Mucosa of rectum (tissue), 2 donors: ENCODE results near the gene SDF4.

Experiments
- H3K27ac ChIP-seq, 2 donors: one replicate each; pipeline ENCODE4 v1.7.0; 2013; ENCODE audit warnings: inconsistent platforms in 2 of 2, low read depth in 2 of 2, low read length in 2 of 2
- H3K27me3 ChIP-seq, 2 donors: one replicate each; pipeline ENCODE4 v1.7.0; 2013; ENCODE audit warnings: low read length in 2 of 2; ENCODE audit not compliant: control insufficient read depth in 2 of 2, insufficient read depth in 2 of 2
- H3K36me3 ChIP-seq, 2 donors: one replicate each; pipeline ENCODE4 v1.7.0; 2013; ENCODE audit warnings: low read length in 2 of 2; ENCODE audit not compliant: control insufficient read depth in 2 of 2, insufficient read depth in 2 of 2
- H3K4me1 ChIP-seq, 2 donors: one replicate each; pipeline ENCODE4 v1.7.0; 2013; ENCODE audit warnings: low read length in 2 of 2, mild to moderate bottlenecking in 1 of 2; ENCODE audit not compliant: control insufficient read depth in 2 of 2, insufficient read depth in 2 of 2
- H3K4me3 ChIP-seq, 2 donors: one replicate each; pipeline ENCODE4 v1.7.0; 2013; ENCODE audit warnings: low read length in 2 of 2
- H3K9ac ChIP-seq, 2 donors: one replicate each; pipeline ENCODE4 v1.7.0; 2013; ENCODE audit warnings: low read length in 2 of 2, low read depth in 1 of 2, mild to moderate bottlenecking in 1 of 2
- H3K9me3 ChIP-seq, 2 donors: one replicate each; pipeline ENCODE4 v1.7.0; 2013; ENCODE audit warnings: low read length in 2 of 2; ENCODE audit not compliant: control insufficient read depth in 2 of 2
- donor health status: healthy.
- donor health status: Normal muscosa, but diverticular disease.

Gene SDF4

DNA sequence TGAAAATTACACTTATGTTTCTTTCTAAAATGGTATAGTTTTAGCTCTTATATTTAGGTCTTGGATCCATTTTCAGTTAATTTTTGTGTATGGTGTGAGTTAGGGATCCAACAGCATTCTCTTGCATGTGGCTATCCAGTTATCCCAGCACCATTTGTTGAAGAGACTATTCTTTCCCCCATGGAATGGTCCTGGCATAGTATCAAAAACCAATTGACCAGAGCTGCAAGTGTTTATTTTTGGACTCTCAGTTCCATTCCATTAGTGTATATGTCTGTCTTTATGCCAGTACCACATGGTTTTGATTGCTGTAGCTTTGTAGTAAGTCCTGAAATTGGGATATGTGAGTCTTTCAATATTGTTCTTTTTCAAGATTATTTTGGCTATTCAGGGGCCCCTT is 43.9 kb downstream of the SDF4 start:
- no peak overlapping the region for H3K9ac ChIP-seq
- H3K4me1 ChIP-seq: no peaks in the 10 kb centered on the region
- H3K27ac ChIP-seq: no peak overlapping the region
- H3K4me3 ChIP-seq: no peak overlapping the region
- H3K9me3 ChIP-seq: no peaks in the 10 kb centered on the region
- H3K36me3 ChIP-seq: no peaks in the 10 kb centered on the region
- no peaks in the 10 kb centered on the region for H3K27me3 ChIP-seq

DNA sequence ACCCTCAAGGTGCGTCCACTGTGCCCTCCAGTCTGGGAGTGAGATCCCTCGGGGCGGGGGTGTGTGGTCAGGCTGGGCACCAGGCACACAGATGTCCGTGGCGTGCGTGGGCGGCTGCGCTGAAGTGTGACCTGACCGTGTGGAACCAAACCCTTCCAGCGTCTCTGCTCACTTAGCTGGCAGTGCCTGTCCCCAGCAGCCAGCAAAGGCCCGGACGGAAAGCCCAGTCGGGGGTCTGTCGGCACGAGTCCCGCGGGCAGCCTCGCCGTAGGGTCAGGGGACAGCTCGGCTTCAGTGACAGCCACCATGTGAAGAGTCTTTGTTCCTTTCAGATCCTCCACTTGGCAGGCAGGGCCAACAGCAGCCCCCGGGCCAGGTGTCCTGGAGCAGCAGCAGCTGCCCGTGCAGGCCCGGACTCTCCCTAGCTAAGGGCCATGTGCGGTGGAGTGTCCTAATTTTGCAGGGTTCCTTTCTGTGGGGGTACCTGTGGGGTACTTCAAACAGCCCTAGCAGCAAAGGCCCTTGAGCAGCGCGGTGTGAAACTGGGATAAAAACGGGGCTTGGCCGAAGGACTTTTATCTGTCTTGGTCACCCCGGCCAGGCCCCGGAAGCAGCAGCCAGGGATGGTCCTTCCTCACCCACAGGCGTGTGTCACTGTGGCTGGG is 46.6 kb downstream of the SDF4 start:
- Histone ChIP-seq H3K36me3 (no peaks in the 10 kb centered on the region), H3K27ac (no peak overlapping the region), H3K9ac (no peak overlapping the region), H3K27me3 (no peaks in the 10 kb centered on the region), H3K4me1 (no peaks in the 10 kb centered on the region), H3K9me3 (no peaks in the 10 kb centered on the region), H3K4me3 (no peak overlapping the region)

DNA sequence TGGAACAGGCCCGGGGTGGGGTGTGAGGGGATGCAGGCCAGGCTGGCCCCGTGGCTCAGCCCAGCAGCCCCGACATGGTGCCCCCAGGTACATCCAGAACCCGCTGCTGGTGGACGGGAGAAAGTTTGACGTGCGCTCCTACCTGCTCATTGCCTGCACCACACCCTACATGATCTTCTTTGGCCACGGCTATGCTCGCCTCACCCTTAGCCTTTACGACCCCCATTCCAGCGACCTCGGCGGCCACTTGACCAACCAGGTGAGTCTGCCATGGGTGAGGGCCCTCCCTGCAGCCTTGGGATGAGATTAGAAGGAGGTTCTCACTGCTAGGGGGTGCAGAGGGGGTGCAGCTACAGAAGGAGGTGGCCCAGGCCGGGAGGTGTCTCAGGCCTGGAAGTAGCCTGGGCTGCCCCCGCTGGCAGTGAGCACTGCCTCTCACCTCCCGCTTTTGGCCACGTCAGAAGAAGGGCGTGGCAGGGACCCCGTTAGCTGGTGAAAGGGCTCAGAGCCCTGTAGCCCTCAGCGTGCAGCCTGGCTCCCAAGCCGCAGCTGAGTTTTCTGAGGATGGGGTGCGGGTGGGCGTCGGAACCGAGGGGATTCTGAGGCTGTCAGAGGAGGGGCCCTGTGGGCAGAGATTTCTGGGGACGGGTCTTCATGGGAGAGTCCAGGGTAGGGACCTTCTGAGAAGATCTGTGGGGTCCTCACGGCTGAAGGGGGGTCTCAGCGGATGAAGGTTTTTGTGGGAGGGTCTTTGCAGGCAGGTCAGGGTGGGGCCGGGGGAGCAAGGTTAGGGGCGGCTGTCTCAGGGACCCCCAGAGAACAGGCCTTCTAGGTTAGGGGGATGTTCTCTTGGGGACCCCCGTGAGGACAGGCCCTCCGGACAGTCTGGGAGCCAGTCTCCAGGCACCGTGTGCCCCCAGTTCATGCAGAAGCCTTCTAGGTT is 47.7 kb downstream of the SDF4 start:
- Histone ChIP-seq H3K9me3 (no peaks in the 10 kb centered on the region), H3K9ac (no peak overlapping the region), H3K36me3 (no peaks in the 10 kb centered on the region), H3K4me3 (no peak overlapping the region), H3K27me3 (no peaks in the 10 kb centered on the region), H3K27ac (no peak overlapping the region), H3K4me1 (no peaks in the 10 kb centered on the region)

DNA sequence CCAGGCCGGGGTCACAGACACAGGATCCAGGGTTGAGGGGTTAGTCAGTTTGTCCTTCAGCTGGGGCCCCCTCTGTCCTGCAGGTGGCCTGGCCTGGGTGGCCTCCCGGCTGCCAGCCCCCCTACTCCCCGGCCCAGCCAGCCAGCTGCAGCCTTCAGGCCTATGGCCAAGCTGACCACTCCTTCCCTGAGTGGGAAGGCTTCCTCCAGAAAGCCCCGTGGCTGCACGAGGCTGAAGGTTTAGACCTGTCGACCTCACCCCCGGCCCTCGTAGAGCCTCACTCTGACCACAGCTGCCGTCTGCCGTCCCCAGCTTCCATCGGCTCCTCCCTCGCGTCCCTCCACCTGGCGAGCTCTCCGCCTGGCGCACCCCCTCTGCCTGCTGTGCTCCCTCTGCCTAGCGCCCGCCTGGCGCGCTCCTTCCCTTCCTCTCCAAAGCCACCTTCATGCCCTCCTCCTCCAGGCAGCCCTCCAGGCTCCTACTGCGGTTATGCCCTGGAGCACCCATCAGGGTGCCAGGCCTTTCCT is 48.5 kb downstream of the SDF4 start:
- no peak overlapping the region for H3K27ac ChIP-seq
- H3K4me1 ChIP-seq: no peaks in the 10 kb centered on the region
- no peak overlapping the region for H3K4me3 ChIP-seq
- no peak overlapping the region for H3K9ac ChIP-seq
- H3K36me3 ChIP-seq: no peaks in the 10 kb centered on the region
- no peaks in the 10 kb centered on the region for H3K9me3 ChIP-seq
- no peaks in the 10 kb centered on the region for H3K27me3 ChIP-seq

DNA sequence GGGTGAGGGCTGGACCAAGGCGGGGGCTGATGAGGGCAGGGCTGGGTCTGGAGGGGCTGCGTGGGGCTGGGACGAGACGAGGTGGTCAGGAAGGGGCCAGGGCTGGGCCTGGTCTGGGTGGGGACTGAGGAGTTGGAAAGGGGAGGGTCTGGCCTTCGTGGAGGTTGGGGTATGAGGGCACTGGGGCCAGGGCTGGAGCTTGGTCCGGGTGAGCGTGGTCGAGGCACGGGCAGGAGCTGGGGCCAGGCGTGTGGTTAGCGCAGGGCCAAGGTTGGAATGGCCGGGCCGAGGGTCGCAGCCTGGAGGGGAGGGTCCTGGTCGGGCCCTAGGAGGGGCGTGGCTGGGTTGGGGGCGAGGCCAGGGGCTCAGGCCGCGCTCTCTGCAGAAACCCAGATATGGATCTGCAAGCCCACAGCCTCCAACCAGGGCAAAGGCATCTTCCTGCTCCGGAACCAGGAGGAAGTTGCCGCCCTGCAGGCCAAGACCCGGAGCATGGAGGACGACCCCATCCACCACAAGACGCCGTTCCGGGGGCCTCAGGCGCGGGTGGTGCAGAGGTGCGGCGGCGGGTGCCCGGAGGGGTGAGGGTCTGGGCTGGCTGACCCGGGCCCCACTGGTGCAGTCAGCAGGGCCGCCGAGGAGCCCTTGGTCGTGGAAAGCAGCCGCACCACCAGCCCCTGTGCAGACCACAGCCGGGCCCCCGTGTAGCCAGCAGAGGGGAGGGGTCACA is 49.1 kb downstream of the SDF4 start:
- Histone ChIP-seq H3K36me3 (no peaks in the 10 kb centered on the region), H3K9me3 (no peaks in the 10 kb centered on the region), H3K4me3 (no peak overlapping the region), H3K27me3 (peaks cover 0 to 2% of the 10 kb centered on the region in 2 donors), H3K4me1 (no peaks in the 10 kb centered on the region), H3K9ac (no peak overlapping the region), H3K27ac (no peak overlapping the region)

DNA sequence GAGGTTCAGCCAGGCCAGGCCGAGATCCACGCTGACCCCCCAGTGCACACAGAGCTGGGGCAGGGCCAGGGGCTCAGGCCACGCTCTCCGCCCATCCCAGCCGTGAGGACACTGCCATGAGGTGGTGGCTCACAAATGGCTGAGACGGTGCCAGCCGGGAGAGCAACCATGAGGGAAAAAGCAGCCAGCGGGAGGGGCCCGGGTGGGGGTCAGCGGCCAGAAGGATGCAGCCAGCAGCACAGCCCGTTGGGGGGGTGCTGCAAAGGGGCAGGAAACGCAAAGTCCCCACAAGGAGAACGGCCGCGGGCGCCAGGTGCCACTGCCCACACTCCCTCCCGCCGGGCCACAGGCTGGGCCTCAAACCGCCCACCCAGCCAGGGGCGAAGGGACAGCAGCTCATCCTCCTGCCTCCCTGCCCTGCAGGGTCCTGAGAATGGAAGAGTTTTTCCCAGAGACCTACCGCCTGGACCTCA is 49.8 kb downstream of the SDF4 start:
- peaks cover 0 to 6% of the 10 kb centered on the region in 2 donors for H3K27me3 ChIP-seq

DNA sequence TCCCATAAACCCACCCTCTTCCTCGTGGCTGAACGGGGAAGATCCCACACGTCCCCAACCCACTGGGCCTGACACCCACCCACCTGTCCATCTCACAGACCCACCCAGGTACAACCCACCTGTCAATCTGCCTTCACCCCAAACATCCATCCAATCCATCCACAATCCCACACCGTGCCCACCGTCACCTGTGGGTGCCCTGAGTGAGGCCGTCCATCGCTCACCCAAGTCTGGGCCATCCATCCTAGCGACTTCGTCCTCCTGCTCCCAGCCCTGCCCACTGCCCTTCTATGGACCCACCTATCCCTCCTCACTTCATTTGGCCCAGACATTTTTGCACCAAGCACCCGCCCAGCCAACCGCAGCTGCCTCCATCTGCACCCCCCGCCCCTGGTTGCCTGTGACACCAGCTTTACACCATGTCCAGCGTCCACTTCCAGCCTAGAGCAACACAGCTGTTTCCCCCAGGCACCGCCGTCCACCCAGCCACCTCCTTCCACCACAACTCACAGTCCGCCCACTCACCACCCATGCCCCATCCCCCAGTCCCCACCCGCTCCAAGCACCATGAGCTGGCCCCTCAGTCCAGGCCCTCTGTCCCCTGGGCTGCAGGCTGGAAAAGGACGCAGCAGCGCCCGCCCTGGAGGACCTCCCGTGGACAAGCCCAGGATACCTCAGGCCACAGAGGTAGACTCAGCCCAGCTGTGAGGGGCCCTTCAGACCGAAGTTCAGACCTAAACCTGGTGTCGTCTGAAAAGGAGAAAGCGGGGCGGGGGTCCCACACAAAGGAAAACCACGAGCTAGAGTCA is 50.5 kb downstream of the SDF4 start:
- Histone ChIP-seq H3K4me1 (no peaks in the 10 kb centered on the region), H3K27ac (no peak overlapping the region), H3K4me3 (no peak overlapping the region), H3K9ac (no peak overlapping the region), H3K9me3 (no peaks in the 10 kb centered on the region), H3K27me3 (peaks cover 0 to 12% of the 10 kb centered on the region in 2 donors), H3K36me3 (no peaks in the 10 kb centered on the region)

More for the DNA sequence above, 49.8 kb downstream of the SDF4 start:
- Histone ChIP-seq H3K27ac (no peak overlapping the region), H3K9ac (no peak overlapping the region), H3K4me1 (no peaks in the 10 kb centered on the region), H3K4me3 (no peak overlapping the region), H3K9me3 (no peaks in the 10 kb centered on the region), H3K36me3 (no peaks in the 10 kb centered on the region)

DNA sequence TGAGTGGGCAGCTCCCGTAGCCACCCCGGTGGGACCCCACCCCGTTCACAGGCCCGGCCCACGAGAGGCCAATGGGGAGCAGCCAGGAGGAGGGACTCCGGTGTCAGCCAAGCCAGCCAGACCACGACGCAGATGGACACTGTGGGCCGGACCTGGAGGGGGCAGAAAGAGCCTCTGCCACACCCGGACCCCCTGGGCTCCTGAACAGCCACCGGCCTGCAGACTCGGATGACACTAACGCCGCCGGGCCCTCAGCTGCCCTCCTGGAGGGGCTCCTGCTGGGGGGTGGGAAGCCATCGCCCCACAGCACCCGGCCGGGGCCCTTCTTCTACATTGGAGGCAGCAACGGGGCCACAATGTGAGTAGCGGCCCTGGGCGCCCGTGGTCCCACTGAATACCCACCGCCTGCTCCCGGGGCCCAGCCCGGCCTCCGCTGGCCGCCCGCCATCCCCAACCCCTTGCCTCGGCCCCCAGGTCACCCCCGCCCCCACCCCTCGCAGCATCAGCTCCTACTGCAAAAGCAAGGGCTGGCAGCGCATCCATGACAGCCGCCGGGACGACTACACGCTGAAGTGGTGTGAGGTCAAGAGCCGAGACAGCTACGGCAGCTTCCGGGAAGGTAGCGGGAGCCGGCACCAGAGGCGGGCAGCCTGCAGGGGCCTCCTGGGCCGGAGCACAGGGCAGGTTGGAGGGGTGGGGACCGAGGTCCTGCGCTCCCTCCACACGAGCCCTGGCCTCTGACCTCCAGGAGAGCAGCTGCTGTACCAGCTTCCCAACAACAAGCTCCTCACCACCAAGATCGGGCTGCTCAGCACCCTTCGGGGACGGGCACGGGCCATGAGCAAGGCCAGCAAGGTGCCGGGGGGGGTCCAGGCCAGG is 51.6 kb downstream of the SDF4 start:
- H3K9me3 ChIP-seq: no peaks in the 10 kb centered on the region
- no peak overlapping the region for H3K9ac ChIP-seq
- H3K36me3 ChIP-seq: no peaks in the 10 kb centered on the region
- peaks cover 0 to 14% of the 10 kb centered on the region in 2 donors for H3K27me3 ChIP-seq
- no peak overlapping the region for H3K4me3 ChIP-seq
- no peaks in the 10 kb centered on the region for H3K4me1 ChIP-seq
- H3K27ac ChIP-seq: no peak overlapping the region
